DMS79 treated with DMSO at 0.1 percent for 48 hours (cell line): ENCODE data around the gene MIS18A.
A peak's percentile ranks its signal among the peaks of the same experiment; 100 is the strongest.
"Not testable (repeated sequence)": the region's sequence is repeated elsewhere in the genome, so short reads cannot be mapped to it uniquely, and the experiment has no call there.

Source experiments
- DNase-seq: peaks from one replicate; lab custom pipeline; 2025; lab: John Stamatoyannopoulos, UW

The MIS18A gene, protein sequence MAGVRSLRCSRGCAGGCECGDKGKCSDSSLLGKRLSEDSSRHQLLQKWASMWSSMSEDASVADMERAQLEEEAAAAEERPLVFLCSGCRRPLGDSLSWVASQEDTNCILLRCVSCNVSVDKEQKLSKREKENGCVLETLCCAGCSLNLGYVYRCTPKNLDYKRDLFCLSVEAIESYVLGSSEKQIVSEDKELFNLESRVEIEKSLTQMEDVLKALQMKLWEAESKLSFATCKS

DNA sequence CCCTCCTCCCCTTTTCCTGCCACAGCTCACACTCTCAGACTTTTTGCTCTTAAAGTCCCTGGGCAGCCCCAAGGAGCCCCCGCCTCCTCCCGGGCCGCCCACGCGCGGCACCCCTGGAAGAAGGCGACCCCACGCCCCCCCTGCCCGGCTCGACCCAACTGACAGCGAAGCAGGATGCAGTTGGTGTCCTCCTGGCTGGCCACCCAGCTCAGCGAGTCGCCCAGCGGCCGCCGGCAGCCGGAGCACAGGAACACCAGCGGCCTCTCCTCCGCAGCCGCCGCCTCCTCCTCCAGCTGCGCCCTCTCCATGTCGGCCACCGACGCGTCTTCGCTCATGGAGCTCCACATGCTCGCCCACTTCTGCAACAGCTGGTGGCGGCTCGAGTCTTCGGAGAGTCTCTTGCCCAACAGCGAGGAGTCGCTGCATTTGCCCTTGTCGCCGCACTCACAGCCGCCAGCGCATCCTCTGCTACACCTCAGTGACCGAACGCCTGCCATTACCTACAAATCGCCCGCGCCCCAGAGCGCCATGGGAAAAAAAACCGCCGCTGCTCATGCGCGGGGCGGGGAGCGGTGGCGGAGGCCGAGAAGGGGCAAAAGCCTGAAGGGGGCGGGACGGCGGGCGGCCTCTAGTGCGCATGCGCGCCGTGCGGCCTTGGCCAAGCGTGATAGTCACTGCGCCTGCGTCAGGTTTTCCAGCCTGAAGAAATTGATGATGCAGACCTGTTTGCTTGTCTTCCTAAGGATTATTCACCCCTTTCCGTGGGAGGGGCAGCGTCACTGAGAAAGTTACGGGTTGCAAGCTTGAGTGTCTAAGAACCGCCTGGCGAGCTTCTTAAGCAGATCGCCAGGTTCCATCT lies at the start of gene MIS18A:
Gene MIS18A, minus strand, starts transcription at position 532 of the 859 bp plus-strand sequence. Its CDS starts 35 bp downstream, at position 497.
- DNase-seq = peak; percentile 96

GRCh38 chr21:32328595-32328994 lies 49.7 kb upstream of the MIS18A start:
- no peak for DNase-seq

DNA sequence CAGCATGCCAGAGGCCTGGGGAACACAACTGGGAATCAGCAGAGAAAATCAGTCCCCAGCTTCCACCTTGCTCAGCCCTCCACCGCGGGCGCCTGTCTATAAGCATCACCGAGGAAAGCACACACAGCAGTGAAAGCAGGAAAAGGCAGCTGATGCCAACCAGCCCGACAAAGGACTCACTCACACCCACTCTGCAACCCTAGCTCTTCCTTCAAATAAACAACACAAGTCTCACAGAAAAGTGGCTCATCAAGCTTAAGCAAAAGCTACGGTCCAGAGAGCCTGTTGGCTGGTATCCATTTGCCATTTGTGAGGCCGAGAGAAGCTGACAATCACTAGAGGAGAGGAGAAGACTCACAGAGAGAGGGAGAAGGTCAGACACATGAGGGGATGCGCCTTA lies 46.9 kb upstream of the MIS18A start:
- peak; percentile 70 for DNase-seq

GRCh38 chr21:32322676-32323075 lies 43.8 kb upstream of the MIS18A start:
- DNase-seq = no peak

DNA sequence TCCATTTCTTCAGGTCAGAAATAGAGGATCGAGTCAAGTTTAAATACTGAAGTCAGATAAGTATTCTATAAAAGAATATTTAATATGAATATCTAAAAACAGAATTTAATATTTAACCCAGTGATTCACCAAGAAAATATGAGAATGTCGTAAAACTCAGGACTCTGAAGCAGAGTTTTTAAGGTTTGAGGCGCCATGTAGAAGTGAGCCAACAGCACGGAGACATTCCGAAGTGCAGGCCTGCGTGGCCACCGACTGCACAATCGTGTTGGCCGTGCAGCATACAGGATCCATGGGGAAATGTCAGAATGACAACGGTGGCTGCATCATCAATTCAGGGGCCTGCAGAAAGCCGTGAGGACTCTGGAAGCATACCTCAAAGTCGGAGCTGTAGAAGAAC lies 43.3 kb upstream of the MIS18A start:
- DNase-seq = no peak

DNA sequence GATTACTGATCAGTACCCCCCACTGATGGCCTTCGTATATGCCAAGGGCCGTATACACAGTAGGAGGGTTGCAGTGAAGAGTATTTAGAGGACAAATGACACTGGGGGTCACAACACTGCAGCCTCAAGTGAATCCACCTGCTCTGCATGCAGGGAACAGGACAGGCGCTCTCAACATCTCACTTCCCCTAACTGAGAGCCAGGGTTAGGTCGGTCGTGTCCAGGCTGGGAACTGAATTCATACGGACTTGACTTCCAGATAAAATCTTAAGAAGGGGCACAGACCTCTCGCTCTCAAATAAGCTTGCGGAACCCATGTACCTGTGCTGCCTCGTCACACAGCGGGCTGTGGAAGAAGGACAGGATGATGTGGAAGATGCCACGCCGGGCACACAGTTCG lies 42.6 kb upstream of the MIS18A start:
- no peak for DNase-seq

DNA sequence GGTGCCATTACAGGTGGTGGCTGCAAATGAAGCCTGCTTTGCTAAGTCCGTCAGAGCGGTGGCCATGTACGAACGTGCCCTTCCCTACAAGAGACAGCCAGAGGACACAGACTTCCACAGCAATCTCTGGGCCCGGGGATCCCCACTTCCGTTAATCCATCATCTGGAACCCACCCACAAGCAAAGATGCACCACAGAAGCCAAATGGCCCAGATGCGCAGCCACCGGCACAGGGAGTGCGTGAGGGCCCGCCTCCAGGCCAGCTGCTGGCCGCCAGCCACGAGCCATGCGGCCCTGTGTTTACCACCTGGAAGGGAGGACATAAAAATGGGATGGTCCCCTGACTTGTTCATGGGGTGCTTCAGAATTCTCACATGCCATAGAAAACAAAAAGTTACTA lies 41.9 kb upstream of the MIS18A start:
- DNase-seq = no peak

DNA sequence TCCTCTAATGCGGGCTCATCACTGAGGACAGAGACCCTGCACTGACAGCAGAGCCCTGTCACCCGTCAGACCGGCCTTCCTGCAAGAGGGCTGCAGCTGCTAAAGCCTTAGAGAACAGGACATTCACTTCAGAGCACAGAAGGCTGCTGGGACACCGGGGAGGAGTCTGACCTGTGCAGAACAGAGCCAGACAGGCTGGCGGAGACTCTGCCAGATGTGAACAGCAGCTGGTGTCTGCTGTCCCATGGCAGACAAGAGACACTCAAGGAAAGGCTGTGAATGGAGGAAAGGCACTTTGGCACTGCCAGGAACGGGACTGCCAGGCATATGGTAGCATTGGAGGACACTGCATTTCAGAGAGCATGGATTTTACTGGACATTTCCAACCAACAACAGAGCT lies 41.2 kb upstream of the MIS18A start:
- no peak for DNase-seq

- no peak for DNase-seq
Measured at GRCh38 chr21:32319012-32319411, 40.2 kb upstream of the MIS18A start.

DNA sequence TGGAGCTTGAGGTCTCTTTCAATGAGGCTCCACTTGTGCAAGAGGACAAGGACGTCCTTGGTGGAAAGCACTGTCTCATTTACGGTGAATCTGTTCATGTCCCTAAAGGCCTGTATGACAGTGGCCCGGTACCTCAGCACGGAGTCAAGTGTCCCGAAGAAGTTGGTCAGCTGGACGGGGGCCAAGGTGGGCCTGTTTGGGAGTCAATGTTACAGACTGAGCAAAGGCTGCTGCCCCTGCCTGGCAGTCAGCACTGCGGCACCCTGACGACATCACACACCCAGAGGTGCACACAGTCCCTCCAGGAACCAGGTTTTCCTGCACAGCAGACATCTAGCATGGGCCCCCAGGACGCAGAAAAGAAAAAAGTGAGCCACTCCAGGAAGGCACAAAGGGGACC lies 38.9 kb upstream of the MIS18A start:
- no peak for DNase-seq

- no peak for DNase-seq
Measured at GRCh38 chr21:32316361-32317215, 37.7 kb upstream of the MIS18A start.

GRCh38 chr21:32315511-32316281 lies 36.8 kb upstream of the MIS18A start:
- no peak for DNase-seq

DNA sequence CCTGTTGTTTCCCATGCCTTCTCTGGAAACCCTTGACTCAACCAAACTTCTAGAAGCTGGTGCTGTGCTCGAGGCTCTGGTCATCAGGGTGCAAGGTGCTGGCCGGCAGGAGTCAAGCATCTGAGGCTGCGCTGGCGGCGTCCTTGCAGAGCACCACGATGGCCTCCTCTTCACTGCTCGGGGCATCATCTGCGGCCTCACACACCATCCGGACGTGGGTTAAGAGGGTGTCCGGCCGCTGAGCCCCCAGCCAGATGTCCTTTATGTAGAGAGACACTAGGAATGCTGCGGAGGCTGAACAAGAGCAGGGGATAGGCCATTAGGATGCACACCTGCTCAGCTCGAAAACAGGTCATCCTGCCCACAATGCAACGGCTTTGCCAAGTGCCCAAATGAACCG lies 36.0 kb upstream of the MIS18A start:
- no peak for DNase-seq

- no peak for DNase-seq
Measured at GRCh38 chr21:32312976-32313375, 34.1 kb upstream of the MIS18A start.

GRCh38 chr21:32312326-32312725 lies 33.5 kb upstream of the MIS18A start:
- DNase-seq = no peak

- DNase-seq = no peak
Measured at GRCh38 chr21:32311621-32312020, 32.8 kb upstream of the MIS18A start.

- DNase-seq = not testable (repeated sequence)
Measured at GRCh38 chr21:32310976-32311375, 32.1 kb upstream of the MIS18A start.

GRCh38 chr21:32309906-32310460 lies 31.1 kb upstream of the MIS18A start:
- no peak for DNase-seq

DNA sequence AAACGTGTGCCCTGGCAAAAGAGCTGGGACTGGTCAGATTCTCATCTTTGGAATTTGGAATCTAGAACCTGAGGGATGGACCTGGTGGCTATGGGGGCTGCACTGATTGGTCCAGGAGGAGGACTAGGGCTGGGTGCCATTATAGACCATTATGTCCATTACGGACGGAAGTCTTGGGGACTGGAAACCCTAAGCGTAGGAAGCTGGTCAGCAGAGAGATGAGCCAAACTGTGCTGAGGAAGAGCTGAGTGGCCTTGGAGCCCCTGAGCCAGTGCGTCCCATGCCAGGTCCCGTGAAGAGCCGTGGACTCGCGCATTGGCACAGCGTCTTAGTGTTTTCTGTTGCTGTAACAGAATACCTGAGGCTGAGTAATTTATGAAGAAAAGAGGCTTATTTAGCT lies 29.8 kb upstream of the MIS18A start:
- no peak for DNase-seq

- DNase-seq = no peak
Measured at GRCh38 chr21:32307706-32308105, 28.9 kb upstream of the MIS18A start.

- DNase-seq = no peak
Measured at GRCh38 chr21:32306021-32306780, 27.4 kb upstream of the MIS18A start.
